ENCODE data around the gene MGAT2. TPM values are rescaled to one million over a fixed set of nuclear protein-coding genes. Genes with fewer than 3 reads are reported as not detected.
"Not testable (repeated sequence)": the region's sequence is repeated elsewhere in the genome, so short reads cannot be mapped to it uniquely, and the experiment has no call there.

MGAT2 gene
- total RNA-seq, 1 experiment from 2014 or later: 51.4 TPM

GRCh38 chr14:49619273-49619672 is 1.3 kb upstream of the MGAT2 start:
- CTCF ChIA-PET; in situ Hi-C loops (cut with HindIII; ENCODE audit: low pct_unique_long_range_greater_than_20kb, low sequenced_read_pairs): not testable (repeated sequence)

GRCh38 chr14:49619730-49620129 is 869 bp upstream of the MGAT2 start:
- POLR2A ChIA-PET: interaction anchor here (0.6 to 0.7 kb wide), 3 partner anchors 168 to 381 kb away, joined by 6 to 17 read pairs (median 8); no protein-coding TSS in a partner anchor
- H3K27ac ChIP-seq (ENCODE audit: low read length): peak overlapping the region; percentile 97
- H3K4me3 ChIP-seq (ENCODE audit: low read depth in 2 of 2, low read length in 2 of 2): peak overlapping the region; percentile 92 to 95
- peaks cover 15% of the 10 kb centered on the region for H3K36me3 ChIP-seq (ENCODE audit: control insufficient read depth, insufficient read depth, low read length)
- intact Hi-C loops (cut with micrococcal nuclease; ENCODE audit: unreplicated experiment) (no loop called here), in situ Hi-C loops (cut with HindIII; ENCODE audit: low pct_unique_long_range_greater_than_20kb, low sequenced_read_pairs) (no loop called here)
- no peak for ATAC-seq
- H3K4me1 ChIP-seq (ENCODE audit: control insufficient read depth, insufficient read depth, low read length): peaks cover 18% of the 10 kb centered on the region
- H3K27me3 ChIP-seq (ENCODE audit: control insufficient read depth, insufficient read depth, low read length): no peaks in the 10 kb centered on the region
- no peak for DNase-seq (ENCODE audit: low read depth, low spot score)
- no peak for TF ChIP-seq CTCF (IDR thresholded peaks at IDR 0.05)
- TF ChIP-seq SIN3A (IDR thresholded peaks at IDR 0.05; ENCODE audit: borderline replicate concordance, insufficient read depth, low read depth, low read length): no peak
- TF ChIP-seq POLR2AphosphoS5 (IDR thresholded peaks at IDR 0.05; ENCODE audit: low read depth, low read length): no peak
- TF ChIP-seq REST (IDR thresholded peaks at IDR 0.05; ENCODE audit: insufficient read depth in 1 of 2, low read depth in 2 of 2, low read length in 1 of 2): no peak
- TF ChIP-seq TCF7L2 (IDR thresholded peaks at IDR 0.05; ENCODE audit: low read depth, low read length): no peak
- BruUV-seq (replicated peaks): TSS peak; percentile 94
- CTCF ChIA-PET: interaction anchor here (0.7 kb wide), 2 partner anchors 35 to 275 kb away, joined by 3 to 12 read pairs; no protein-coding TSS in a partner anchor
- H3K9me3 ChIP-seq (ENCODE audit: control insufficient read depth, insufficient read depth, low read depth, low read length): no peaks in the 10 kb centered on the region

More at GRCh38 chr14:49619273-49619672, 1.3 kb upstream of the MGAT2 start:
- Histone ChIP-seq H3K4me1 (ENCODE audit: control insufficient read depth, insufficient read depth, low read length) (peaks cover 18% of the 10 kb centered on the region), H3K36me3 (ENCODE audit: control insufficient read depth, insufficient read depth, low read length) (peaks cover 17% of the 10 kb centered on the region), H3K27ac (ENCODE audit: low read length) (peak overlapping the region; percentile 97), H3K4me3 (ENCODE audit: low read depth in 2 of 2, low read length in 2 of 2) (peak overlapping the region; percentile 92 to 95)
- BruUV-seq (replicated peaks); H3K9me3 ChIP-seq (ENCODE audit: control insufficient read depth, insufficient read depth, low read depth, low read length); H3K27me3 ChIP-seq (ENCODE audit: control insufficient read depth, insufficient read depth, low read length); DNase-seq (ENCODE audit: low read depth, low spot score); intact Hi-C loops (cut with micrococcal nuclease; ENCODE audit: unreplicated experiment); ATAC-seq: not testable (repeated sequence)
- POLR2A ChIA-PET: interaction anchor here (0.6 kb wide), 1 partner anchor 169 kb away, joined by 6 read pairs; no protein-coding TSS in a partner anchor

GRCh38 chr14:49621114-49621881 is 699 bp downstream of the MGAT2 start:
- H3K9me3 ChIP-seq (ENCODE audit: control insufficient read depth, insufficient read depth, low read depth, low read length): no peaks in the 10 kb centered on the region
- H3K4me3 ChIP-seq (ENCODE audit: low read depth in 2 of 2, low read length in 2 of 2): peak overlapping the region; percentile 92 to 95
- no peaks in the 10 kb centered on the region for H3K27me3 ChIP-seq (ENCODE audit: control insufficient read depth, insufficient read depth, low read length)
- TF ChIP-seq REST (IDR thresholded peaks at IDR 0.05; ENCODE audit: insufficient read depth in 1 of 2, low read depth in 2 of 2, low read length in 1 of 2): no peak
- TF ChIP-seq CTCF (IDR thresholded peaks at IDR 0.05): no peak
- no peak for TF ChIP-seq TCF7L2 (IDR thresholded peaks at IDR 0.05; ENCODE audit: low read depth, low read length)
- TF ChIP-seq POLR2AphosphoS5 (IDR thresholded peaks at IDR 0.05; ENCODE audit: low read depth, low read length): no peak
- no peak for TF ChIP-seq SIN3A (IDR thresholded peaks at IDR 0.05; ENCODE audit: borderline replicate concordance, insufficient read depth, low read depth, low read length)
- ChIA-PET CTCF (no interaction called here), POLR2A (no interaction called here)
- peaks cover 18% of the 10 kb centered on the region for H3K4me1 ChIP-seq (ENCODE audit: control insufficient read depth, insufficient read depth, low read length)
- peaks cover 18% of the 10 kb centered on the region for H3K36me3 ChIP-seq (ENCODE audit: control insufficient read depth, insufficient read depth, low read length)
- BruUV-seq (replicated peaks): no TSS peak
- peak; percentile 52 for ATAC-seq
- intact Hi-C loops (cut with micrococcal nuclease; ENCODE audit: unreplicated experiment) (no loop called here), in situ Hi-C loops (cut with HindIII; ENCODE audit: low pct_unique_long_range_greater_than_20kb, low sequenced_read_pairs) (no loop called here)
- H3K27ac ChIP-seq (ENCODE audit: low read length): peak overlapping the region; percentile 88
- no peak for DNase-seq (ENCODE audit: low read depth, low spot score)

Measured in Panc1 (cell line).